NCI-H345 treated with DMSO at 0.1 percent for 48 hours (cell line): Measurements from ENCODE around the gene MOSMO.
"Not testable (repeated sequence)": the region's sequence is repeated elsewhere in the genome, so short reads cannot be mapped to it uniquely, and the experiment has no call there.

Source experiments
- DNase-seq: peaks from one replicate; lab custom pipeline; 2025; ENCODE audit not compliant: unreplicated experiment; lab: John Stamatoyannopoulos, UW

Gene MOSMO

DNA sequence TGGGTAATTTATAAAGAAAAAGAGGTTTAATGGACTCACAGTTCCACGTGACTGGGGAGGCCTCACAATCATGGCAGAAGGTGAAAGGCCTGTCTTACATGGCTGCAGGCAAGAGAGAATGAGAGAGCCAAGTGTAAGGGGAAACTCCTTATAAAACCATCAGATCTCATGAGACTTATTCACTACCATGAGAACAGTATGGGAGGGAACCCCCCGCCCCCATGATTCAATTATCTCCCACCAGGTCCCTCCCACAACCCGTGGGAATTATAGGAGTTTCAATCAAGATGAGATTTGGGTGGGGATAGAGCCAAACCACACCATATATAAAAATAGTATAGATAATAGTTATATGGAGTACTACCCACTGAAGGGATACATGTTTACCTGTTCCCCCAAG lies 36.0 kb downstream of the MOSMO start:
- DNase-seq: not testable (repeated sequence)

DNA sequence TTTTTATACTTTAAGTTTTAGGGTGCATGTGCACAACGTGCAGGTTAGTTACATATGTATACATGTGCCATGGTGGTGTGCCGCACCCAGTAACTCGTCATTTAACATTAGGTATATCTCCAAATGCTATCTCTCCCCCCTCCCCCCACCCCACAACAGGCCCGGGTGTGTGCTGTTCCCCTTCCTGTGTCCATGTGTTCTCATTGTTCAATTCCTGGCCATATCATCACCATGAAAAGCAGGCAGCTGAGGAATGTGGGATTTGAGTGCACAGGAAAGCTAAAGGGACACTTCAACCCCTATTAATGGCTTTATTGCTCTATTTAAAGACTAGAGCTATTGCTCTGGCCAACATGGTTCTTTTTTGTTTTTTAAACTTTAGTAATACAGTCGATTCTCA lies 38.0 kb downstream of the MOSMO start:
- DNase-seq: not testable (repeated sequence)

DNA sequence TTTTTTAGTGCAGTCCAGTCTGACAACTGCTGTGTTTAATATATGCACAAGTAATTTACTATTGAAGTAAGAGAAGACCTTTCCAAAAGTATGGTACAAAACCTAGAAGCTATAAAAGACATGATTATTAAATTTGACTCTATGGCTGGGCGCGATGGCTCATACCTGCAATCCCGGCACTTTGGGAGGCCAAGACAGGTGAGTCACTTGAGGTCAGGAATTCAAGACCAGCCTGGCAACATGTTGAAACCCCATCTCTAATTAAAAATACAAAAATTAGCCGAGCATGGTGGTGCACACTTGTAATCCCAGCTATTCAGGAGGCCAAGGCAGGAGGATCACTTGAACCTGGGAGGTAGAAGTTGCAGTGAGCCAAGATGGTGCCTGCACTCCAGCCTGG lies 43.1 kb downstream of the MOSMO start:
- no peak for DNase-seq

DNA sequence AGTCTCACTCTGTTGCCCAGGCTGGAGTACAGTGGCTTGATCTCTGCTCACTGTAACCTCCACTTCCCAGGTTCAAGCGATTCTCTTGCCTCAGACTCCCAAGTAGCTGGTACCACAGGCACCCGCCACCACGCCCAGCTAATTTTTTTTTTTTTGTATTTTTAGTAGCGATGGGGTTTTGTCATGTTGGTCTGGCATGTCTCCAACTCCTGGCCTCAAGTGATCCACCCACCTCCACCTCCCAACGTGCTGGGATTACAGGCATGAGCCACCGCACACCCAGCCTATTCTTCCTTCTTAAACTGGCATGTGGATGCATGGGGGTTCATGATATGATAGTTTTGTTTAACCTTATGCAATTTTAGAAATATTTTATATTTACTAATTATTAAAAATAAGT lies 45.1 kb downstream of the MOSMO start:
- no peak for DNase-seq

DNA sequence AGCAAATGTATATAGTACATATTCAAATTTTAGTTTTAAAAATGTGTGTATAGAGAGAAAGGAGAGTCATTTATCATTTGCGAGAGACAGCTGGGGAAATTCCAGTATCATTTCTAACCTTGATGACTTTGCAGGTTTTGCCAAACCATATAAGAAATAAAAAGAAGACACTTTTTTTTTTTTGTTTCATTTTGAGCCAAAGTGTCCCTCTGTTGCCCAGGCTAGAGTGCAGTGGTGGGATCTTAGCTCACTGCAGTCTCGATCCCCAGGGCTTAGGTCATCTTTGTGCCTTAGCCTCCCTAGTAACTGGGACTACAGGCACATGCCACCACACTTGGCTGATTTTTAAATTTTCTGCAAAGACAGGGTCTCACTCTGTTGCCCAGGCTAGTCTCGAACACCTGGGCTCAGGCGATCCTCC lies 46.0 kb downstream of the MOSMO start:
- no peak for DNase-seq

DNA sequence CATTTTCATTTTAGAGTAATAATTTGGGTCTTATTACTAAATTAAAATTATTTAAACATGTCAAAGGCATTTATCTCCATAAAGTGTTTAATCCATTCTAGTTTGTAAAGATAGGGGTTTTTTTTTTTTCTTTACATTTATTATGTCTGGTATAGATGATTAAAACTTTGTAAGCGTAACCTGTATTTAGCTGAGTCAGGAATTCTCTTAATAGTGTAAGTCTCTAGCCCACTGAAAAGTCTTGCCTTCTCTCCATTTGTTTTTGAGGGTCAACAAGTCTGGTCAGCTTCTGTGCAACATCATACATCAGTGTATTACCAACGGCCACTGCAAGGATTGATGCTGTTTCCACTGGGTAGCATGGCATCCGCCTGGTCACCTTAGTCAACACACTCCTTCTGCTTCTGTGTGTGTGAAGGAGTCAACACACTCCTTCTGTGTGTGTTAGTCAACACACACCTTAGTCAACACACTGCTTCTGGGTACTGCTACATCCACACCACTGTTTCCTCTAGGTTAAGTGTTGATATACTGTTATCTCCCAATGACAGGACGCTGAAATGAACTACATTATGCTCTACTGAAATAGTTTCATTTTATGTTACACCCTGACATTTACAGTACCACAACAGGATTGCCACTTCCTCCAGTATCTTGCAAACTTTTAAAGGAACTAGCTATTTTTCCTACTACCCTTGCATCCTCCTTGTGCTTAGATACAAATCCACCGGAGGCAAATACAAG lies 47.1 kb downstream of the MOSMO start:
- DNase-seq: no peak

DNA sequence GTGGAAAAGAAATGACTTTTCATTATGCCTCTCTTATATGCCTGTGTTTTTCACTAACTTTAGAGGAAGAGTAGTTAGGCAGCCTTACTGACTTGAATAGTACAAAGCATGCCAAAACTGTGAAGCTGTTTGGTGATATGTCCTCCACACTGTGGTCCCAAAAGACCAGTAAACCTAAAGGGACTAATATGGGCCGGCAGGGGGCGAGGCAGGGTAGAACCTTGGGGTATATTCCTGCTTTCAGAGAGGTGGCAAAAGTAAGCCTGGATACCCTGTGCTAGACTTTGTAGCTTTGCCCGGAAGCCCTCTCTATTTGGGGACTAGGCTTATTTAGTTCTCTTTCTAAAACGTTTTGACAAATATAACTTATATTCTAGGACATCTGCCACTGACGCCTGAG lies 48.0 kb downstream of the MOSMO start:
- no peak for DNase-seq

DNA sequence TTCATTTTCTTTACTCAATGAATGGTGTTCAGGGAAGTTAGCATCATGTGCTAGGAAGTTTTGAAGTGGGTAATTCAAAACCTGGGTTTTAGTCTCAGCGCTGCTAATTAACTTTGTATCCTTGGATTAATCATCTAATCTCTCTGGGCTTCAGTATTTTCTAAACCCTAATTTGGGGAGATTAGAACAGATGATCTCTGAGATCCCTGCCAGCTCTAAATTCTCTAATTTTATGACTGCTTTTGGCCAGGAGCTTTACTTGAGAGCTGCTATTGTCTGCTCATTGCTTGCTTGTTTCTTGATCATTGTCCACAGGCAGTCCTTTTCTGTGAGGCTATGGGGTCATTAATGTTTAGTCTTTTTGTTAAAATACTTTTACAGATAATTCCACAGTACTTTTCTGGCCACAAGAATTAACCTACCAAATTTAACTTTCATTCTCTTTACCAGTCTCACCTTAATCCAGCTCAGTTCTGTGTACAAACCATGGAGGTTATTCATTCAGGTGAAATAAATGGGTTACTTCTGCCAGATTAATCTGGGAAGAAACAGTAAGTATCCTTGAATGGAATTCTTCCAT lies 56.1 kb downstream of the MOSMO start:
- DNase-seq: no peak

DNA sequence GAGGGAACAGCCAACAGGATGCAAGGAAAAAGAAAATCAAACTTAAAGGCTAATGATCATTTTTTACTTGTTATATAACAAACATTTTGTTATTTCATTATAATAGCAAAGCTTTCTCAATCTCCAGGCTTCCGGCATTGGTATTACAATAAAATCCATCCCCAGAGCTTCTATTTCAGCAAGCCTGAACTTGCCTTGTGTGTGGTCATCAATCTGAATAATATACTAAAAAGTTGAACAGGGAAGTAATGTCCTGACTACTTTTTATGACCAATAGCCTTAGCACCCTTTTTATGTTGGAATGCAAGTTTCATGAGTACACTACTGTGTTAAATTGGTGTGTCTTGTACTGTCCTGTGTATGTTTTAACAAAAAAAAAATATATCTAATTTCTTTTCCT lies 57.3 kb downstream of the MOSMO start:
- no peak for DNase-seq

DNA sequence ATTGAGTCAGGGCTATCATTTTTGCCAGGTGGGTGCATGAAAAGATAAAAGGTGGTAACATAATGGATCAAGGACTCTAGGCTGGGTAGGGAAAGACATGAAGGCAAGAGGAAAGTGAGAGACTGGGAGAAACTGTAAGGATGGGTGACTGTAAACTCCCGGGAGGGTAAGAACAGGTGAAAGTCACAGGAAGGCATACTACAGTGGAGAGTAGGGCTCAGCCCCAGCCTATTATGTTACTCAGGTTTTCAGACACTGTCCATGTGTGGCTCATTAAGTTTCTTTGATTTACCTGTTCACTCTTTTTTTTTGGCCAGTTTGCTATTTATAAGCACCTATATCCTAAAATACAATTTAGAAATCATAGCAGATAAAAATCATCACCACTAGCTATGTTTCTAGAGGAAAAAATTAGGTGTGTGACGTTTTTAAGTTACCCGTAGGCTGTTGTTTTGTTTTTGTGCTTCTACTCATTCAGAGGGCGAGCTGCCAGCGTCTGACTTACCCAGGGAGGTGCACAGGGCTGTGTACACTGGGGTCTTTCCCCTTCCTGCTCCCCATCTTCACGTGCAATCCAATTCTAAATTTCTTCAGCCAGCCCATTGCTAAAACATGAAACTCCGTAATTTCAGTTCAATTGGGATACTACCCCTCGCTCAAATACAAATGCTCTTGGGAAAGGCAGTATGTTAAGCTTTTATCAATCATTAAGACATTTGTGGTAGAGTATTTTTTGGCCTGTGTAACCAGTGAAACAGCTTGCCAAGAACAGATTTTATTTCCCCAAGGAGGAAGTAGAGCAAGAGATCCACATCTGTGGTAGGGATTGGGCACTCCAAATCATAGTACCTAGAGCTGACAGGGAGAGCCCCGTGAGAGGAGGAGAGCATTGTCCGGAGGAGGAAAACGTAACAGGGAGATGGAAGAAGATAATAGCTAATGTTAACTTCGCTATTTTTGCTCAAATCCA lies 62.7 kb downstream of the MOSMO start:
- no peak for DNase-seq

DNA sequence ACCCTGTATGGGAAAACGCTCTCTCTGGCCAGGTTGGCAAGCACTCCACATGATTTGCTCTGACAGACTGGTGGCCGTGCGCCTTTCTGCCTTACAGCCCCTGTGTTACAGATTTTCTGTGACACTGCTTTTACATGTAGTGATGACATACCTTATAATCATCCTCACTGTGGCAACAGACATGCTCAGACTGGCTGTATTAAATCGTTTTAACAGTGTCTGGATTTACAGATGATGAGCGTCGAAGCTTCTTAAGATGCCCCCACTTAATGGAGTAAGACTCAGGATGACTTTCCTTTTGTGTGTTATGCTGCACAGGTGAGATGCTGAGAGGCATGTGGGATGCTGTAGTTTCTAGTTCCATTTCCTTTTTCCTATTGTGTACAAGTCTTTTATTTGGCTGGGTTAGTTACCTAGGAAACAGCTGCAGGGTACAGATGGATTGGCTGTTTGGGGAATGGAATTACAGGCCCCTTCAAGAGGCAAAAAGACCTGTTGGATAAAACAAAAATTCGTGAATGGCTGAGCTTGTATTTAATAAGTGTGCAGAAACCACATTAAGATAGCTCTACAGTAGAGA lies 63.5 kb downstream of the MOSMO start:
- no peak for DNase-seq

DNA sequence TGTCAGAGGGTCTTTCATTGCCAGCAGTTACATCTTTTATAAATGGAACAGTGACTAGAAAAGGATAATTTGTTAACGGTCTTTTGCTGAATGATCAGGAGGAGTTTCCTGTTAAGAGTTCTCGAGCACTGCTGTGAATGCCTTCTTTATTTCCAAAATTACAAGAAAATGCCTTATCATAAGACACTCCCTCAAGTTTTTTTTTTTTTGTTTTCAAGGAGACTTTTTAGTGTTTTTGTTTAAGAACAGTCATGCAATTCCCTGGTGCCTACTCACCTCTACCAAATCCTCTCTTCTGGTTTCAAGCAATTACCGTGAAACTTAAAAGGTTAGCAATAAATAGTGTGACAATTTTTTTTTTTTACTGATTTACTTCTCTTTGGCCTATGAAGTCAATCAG lies 65.4 kb downstream of the MOSMO start:
- no peak for DNase-seq

DNA sequence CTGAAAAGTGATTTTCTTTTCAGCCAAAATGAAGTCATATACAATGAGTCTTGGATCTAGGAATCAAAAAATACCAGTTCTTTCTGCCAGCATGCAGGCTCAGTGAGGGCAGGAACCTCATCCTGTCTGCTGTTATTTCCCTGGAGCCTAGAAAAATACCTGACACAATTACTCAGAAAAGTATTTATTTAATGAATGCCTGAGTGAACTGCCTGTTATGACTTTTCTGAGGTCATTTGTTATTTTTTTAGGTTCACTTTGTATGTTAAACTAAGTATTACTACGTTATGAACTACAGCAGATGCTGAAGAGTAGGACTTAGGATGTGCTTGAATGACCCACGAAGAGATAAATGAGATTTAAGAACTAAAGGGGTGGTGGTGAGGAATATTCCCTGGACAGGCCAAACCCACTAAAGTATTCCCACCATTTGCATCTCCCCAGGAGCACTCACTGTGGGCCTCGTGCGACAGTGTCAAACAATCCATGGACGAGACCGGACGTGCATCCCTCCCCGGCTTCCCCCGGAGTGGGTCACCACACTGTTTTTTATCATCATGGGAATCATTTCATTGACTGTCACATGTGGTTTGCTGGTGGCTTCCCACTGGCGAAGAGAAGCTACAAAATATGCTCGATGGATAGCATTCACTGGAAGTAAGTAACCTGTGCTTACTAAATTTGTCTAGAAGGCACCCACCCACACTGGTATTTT lies 67.3 kb downstream of the MOSMO start:
- no peak for DNase-seq

DNA sequence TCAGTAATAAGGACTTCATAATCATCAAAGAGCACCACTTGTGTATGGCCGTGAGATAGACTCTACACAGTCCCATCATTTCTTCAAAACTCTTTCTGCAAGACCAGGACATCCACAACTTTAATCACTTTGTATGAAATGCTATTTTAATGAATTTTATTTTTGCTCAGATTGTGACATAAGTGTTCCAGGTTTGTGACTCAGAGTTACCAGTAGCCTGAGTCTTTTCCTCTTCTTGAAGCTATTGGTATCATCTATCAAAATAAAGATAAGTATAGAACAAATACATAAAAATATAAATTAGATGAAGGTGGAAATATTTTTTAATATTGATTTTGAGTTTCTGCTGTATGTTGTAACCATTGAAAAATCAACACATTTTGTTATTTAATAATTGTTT lies 67.9 kb downstream of the MOSMO start:
- DNase-seq: no peak

DNA sequence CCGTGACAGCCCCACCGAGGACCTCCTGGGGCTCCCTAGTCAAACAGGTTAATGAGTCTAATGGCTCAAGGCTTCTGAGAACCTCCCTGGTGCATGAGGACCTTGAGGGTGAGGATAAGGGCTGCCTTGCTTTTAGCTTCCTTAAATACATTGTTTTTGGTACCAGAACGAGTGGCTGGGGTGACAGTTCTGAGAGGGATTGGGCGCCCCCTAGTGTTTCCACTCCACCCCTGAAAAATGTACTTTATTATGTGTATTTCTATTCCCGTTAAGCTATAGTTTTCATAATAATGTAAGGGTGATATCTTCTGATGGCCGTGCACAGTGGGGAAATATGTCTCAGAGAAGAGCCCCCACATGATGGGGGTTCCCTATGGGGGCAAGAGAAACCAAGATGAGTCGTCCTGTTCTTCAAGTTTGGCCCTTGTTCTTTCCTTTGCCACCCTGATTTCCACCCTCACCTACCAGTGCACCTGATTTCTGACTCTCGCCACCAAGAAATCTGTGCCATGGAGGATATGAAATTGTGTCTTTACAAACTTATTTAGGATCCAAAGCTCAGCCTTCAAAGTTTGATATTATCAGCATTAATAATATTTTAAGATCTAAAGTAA lies 69.9 kb downstream of the MOSMO start:
- DNase-seq: peak; percentile 24

DNA sequence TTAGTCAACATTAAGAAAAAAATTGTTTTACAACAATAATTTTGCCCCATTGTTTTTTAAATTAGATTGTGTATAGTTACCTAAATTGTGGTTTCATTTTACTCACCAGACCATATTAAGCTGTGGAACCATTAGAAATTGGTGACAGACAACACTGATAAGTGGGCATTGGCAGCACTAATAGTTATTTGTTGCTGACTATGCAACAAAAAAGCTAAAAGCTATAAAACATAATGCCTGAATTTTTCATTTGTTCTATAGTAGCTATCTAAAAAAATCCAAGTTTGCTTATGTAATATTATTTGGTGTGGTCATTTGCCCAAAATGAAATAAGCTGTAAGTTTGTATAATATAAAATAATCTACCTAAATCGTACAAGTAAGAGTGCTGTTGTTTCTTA lies 70.7 kb downstream of the MOSMO start:
- no peak for DNase-seq

DNA sequence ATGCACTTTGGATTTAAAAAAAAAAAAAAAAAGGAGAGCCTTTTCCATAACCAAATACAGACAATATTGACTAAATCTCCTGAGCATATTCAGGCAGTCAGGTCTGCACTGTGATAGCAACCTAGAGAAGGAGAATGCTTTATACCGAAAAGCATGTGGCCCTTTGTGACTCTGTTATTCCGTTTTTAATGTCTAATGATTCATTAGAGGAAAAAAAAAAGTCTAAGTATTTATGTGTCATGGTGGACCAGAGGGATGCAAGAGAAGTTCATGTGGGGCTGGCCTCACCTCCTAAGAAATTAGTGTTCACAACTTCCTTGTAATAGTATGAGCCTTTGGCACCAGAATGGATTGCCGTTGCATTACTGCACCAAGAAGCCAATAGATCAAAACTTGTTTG lies 73.1 kb downstream of the MOSMO start:
- no peak for DNase-seq

DNA sequence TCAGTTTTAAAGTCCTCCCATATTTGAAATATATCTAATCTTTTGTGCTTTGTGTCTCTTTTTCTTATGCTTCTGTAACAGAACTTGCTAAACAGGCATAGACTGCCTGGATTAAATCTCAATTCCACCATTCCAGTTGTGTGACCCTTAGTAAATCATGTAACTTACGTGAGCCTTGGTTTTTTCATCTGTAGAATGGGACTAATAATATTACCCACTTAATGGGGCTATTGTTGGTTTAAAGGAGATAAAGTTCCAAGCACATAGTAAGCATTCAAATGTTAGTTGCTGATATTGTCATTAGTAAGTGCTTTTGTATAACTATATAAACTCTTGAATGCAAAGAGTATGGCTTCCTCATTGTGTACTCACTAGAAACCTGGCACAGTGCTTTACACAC lies 78.5 kb downstream of the MOSMO start:
- DNase-seq: no peak

DNA sequence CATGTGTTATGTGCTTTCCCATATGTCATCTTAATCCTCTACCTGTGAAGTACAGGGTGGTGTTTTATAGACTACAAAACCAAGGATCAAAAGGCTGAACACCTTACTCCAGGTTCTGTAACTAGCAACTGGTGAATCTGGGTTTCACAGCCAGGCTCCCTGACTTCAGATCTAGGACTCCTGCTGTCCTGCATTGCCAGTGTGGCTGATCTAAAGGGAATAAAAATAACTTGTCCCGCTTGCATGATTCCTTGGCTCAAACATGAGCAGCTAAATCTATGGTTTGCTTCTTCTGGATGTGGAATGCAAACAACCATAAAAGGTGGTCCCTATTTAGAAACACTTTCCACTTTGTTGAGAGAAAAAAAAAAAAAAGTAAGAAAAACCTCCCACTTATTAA lies 80.7 kb downstream of the MOSMO start:
- DNase-seq: no peak

DNA sequence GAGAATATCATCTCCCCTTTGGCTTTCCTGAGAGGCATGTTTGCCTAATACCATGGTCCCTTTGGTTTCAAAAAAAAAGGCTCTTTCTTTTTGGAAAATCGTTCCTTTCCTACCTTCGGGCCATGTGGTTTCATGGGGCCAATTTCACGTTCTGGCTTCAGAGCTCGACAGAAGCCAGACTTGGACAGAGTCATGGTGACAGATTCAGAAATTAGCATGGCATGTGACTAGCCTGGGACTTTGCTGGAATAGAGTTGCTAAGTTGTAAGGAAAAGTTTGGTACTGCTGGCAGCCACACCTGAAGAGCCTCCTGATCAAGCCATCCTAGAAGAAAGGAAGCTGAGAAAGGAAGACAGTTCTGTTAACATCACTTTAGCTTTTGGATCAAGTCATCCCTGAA lies 82.0 kb downstream of the MOSMO start:
- DNase-seq: no peak

DNA sequence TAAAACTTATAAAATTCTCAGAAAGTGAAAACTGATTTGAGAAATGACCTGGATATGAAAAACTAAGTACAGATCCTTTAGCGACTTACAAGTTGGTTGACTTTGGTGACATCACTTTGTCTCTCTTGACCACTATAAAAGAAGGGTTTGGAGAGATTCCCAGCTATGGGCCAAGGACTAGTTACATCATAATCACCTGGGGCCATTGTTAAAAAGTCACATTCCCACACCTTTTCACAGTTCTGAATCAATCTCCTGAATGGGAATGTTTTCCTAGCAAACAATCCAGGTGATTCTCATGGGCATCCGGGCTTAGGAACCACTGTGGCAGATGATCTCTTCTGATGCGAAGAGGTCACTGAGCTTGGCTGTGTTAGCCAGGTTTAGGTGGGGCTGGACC lies 83.8 kb downstream of the MOSMO start:
- no peak for DNase-seq
